Mucosa of stomach (tissue), 1 donor: Measurements from ENCODE around the gene ZCWPW2.

ENCODE experiments used
- H3K27me3 ChIP-seq: one replicate; pipeline ENCODE4 v1.7.0; 2013; ENCODE audit warnings: mild to moderate bottlenecking, low read length; ENCODE audit not compliant: control insufficient read depth, insufficient read depth
- H3K36me3 ChIP-seq: one replicate; pipeline ENCODE4 v1.7.0; 2013; ENCODE audit warnings: low read length; ENCODE audit not compliant: control insufficient read depth, insufficient read depth
- H3K4me1 ChIP-seq: one replicate; pipeline ENCODE4 v1.7.0; 2013; ENCODE audit warnings: mild to moderate bottlenecking, low read length; ENCODE audit not compliant: control insufficient read depth, insufficient read depth
- H3K4me3 ChIP-seq: one replicate; pipeline ENCODE4 v1.7.0; 2013; ENCODE audit warnings: low read length
- H3K9ac ChIP-seq: one replicate; pipeline ENCODE4 v1.7.0; 2013; ENCODE audit warnings: mild to moderate bottlenecking, low read length, moderate library complexity
- H3K9me3 ChIP-seq: one replicate; pipeline ENCODE4 v1.7.0; 2013; ENCODE audit warnings: mild to moderate bottlenecking, low read length, moderate library complexity; ENCODE audit not compliant: control insufficient read depth
- donor health status: Pancreatic carcinoma.

The ZCWPW2 gene

GRCh38 chr3:28544236-28544635, 195.7 kb downstream of the ZCWPW2 start:
- no peaks in the 10 kb centered on the region for H3K4me1 ChIP-seq
- H3K27me3 ChIP-seq: no peaks in the 10 kb centered on the region
- no peaks in the 10 kb centered on the region for H3K36me3 ChIP-seq
- no peak overlapping the region for H3K4me3 ChIP-seq
- H3K9me3 ChIP-seq: no peaks in the 10 kb centered on the region
- H3K9ac ChIP-seq: no peak overlapping the region

GRCh38 chr3:28544831-28545230, 196.3 kb downstream of the ZCWPW2 start:
- H3K4me3 ChIP-seq: no peak overlapping the region
- no peaks in the 10 kb centered on the region for H3K27me3 ChIP-seq
- no peaks in the 10 kb centered on the region for H3K9me3 ChIP-seq
- H3K4me1 ChIP-seq: no peaks in the 10 kb centered on the region
- H3K9ac ChIP-seq: no peak overlapping the region
- no peaks in the 10 kb centered on the region for H3K36me3 ChIP-seq

- Histone ChIP-seq H3K27me3 (no peaks in the 10 kb centered on the region), H3K9me3 (no peaks in the 10 kb centered on the region)
Observed at GRCh38 chr3:28547677-28548076, 199.2 kb downstream of the ZCWPW2 start.

GRCh38 chr3:28553175-28553574, 204.7 kb downstream of the ZCWPW2 start:
- H3K4me3 ChIP-seq: no peak overlapping the region
- H3K27me3 ChIP-seq: no peaks in the 10 kb centered on the region
- no peaks in the 10 kb centered on the region for H3K9me3 ChIP-seq
- H3K36me3 ChIP-seq: no peaks in the 10 kb centered on the region
- H3K4me1 ChIP-seq: no peaks in the 10 kb centered on the region
- no peak overlapping the region for H3K9ac ChIP-seq

More at GRCh38 chr3:28547677-28548076, 199.2 kb downstream of the ZCWPW2 start:
- Histone ChIP-seq H3K4me1 (no peaks in the 10 kb centered on the region), H3K9ac (no peak overlapping the region), H3K4me3 (no peak overlapping the region), H3K36me3 (no peaks in the 10 kb centered on the region)

GRCh38 chr3:28556195-28556594, 207.7 kb downstream of the ZCWPW2 start:
- H3K36me3 ChIP-seq: no peaks in the 10 kb centered on the region
- H3K27me3 ChIP-seq: no peaks in the 10 kb centered on the region
- no peaks in the 10 kb centered on the region for H3K4me1 ChIP-seq
- no peak overlapping the region for H3K4me3 ChIP-seq
- H3K9ac ChIP-seq: no peak overlapping the region
- H3K9me3 ChIP-seq: no peaks in the 10 kb centered on the region

- H3K9ac ChIP-seq: no peak overlapping the region
- H3K9me3 ChIP-seq: no peaks in the 10 kb centered on the region
- no peak overlapping the region for H3K4me3 ChIP-seq
- H3K4me1 ChIP-seq: no peaks in the 10 kb centered on the region
- no peaks in the 10 kb centered on the region for H3K36me3 ChIP-seq
- H3K27me3 ChIP-seq: no peaks in the 10 kb centered on the region
Observed at GRCh38 chr3:28564211-28564610, 215.7 kb downstream of the ZCWPW2 start.

- H3K36me3 ChIP-seq: no peaks in the 10 kb centered on the region
- no peaks in the 10 kb centered on the region for H3K4me1 ChIP-seq
- H3K27me3 ChIP-seq: peaks cover under 1% of the 10 kb centered on the region
- H3K4me3 ChIP-seq: no peak overlapping the region
- no peaks in the 10 kb centered on the region for H3K9me3 ChIP-seq
- H3K9ac ChIP-seq: no peak overlapping the region
Observed at GRCh38 chr3:28569357-28569756, 220.8 kb downstream of the ZCWPW2 start.

- Histone ChIP-seq H3K9me3 (no peaks in the 10 kb centered on the region), H3K4me3 (no peak overlapping the region), H3K9ac (no peak overlapping the region), H3K4me1 (no peaks in the 10 kb centered on the region), H3K36me3 (no peaks in the 10 kb centered on the region), H3K27me3 (peaks cover 32% of the 10 kb centered on the region)
Observed at GRCh38 chr3:28574036-28574435, 225.5 kb downstream of the ZCWPW2 start.

GRCh38 chr3:28575100-28575745, 226.7 kb downstream of the ZCWPW2 start:
- Histone ChIP-seq H3K36me3 (no peaks in the 10 kb centered on the region), H3K4me1 (no peaks in the 10 kb centered on the region), H3K27me3 (peaks cover 32% of the 10 kb centered on the region), H3K4me3 (no peak overlapping the region), H3K9ac (no peak overlapping the region), H3K9me3 (no peaks in the 10 kb centered on the region)
